ENCODE data around the gene CREG1.

Gene CREG1

GRCh38 chr1:167532375-167532774, 21.2 kb downstream of the CREG1 start:
- no peak overlapping the region for H2AK5ac ChIP-seq (ENCODE audit: low read length)
- no peak overlapping the region for H3K23ac ChIP-seq (ENCODE audit: low read length)
- no peak overlapping the region for H4K8ac ChIP-seq (ENCODE audit: low read depth, low read length)
- H3K79me2 ChIP-seq (ENCODE audit: control insufficient read depth, insufficient read depth, low read length, poor library complexity), result no peaks in the 10 kb centered on the region
- no peaks in the 10 kb centered on the region for H3K27me3 ChIP-seq (ENCODE audit: insufficient read depth, low read length)
- H4K12ac ChIP-seq (ENCODE audit: low read depth, low read length), result no peak overlapping the region
- H3K9me3 ChIP-seq (ENCODE audit: insufficient read depth, low read depth, low read length), result no peaks in the 10 kb centered on the region
- H2BK5ac ChIP-seq (ENCODE audit: low read depth, low read length, poor library complexity), result no peak overlapping the region
- no peak overlapping the region for H3K4me2 ChIP-seq (ENCODE audit: low read length)
- no peak overlapping the region for H3K27ac ChIP-seq (ENCODE audit: low read depth, low read length)
- no peak overlapping the region for H3K4ac ChIP-seq (ENCODE audit: low read depth, low read length)
- H3K14ac ChIP-seq (ENCODE audit: low read length), result no peak overlapping the region
- H2AFZ ChIP-seq (ENCODE audit: insufficient read depth, low read length, poor library complexity), result no peak overlapping the region
- no peak overlapping the region for H3K4me3 ChIP-seq (ENCODE audit: low read depth, low read length)
- no peaks in the 10 kb centered on the region for H3K36me3 ChIP-seq (ENCODE audit: control insufficient read depth in 1 of 2, insufficient read depth in 2 of 2, low read length in 2 of 2)
- no peak for DNase-seq
- no peak overlapping the region for H2BK120ac ChIP-seq (ENCODE audit: insufficient read depth, low read length, poor library complexity)
- no peak overlapping the region for H4K91ac ChIP-seq (ENCODE audit: low read depth, low read length)
- H3K4me1 ChIP-seq (ENCODE audit: control insufficient read depth in 1 of 2, insufficient read depth in 2 of 2, low read length in 2 of 2), result no peaks in the 10 kb centered on the region
- no peaks in the 10 kb centered on the region for H3K79me1 ChIP-seq (ENCODE audit: low read length)
- no peak overlapping the region for H3K18ac ChIP-seq (ENCODE audit: low read length)
- H3K9ac ChIP-seq (ENCODE audit: low read length), result no peak overlapping the region
- no peak overlapping the region for H2BK12ac ChIP-seq (ENCODE audit: low read length)

- Histone ChIP-seq H3K14ac (ENCODE audit: low read length) (no peak overlapping the region), H3K4me2 (ENCODE audit: low read length) (no peak overlapping the region), H3K27ac (ENCODE audit: low read depth, low read length) (no peak overlapping the region), H3K4me3 (ENCODE audit: low read depth, low read length) (no peak overlapping the region), H3K4me1 (ENCODE audit: control insufficient read depth in 1 of 2, insufficient read depth in 2 of 2, low read length in 2 of 2) (no peaks in the 10 kb centered on the region), H3K79me2 (ENCODE audit: control insufficient read depth, insufficient read depth, low read length, poor library complexity) (no peaks in the 10 kb centered on the region), H2BK12ac (ENCODE audit: low read length) (no peak overlapping the region), H2AK5ac (ENCODE audit: low read length) (no peak overlapping the region), H3K23ac (ENCODE audit: low read length) (no peak overlapping the region), H2AFZ (ENCODE audit: insufficient read depth, low read length, poor library complexity) (no peak overlapping the region), H4K12ac (ENCODE audit: low read depth, low read length) (no peak overlapping the region), H3K27me3 (ENCODE audit: insufficient read depth, low read length) (no peaks in the 10 kb centered on the region), H4K8ac (ENCODE audit: low read depth, low read length) (no peak overlapping the region), H3K9me3 (ENCODE audit: insufficient read depth, low read depth, low read length) (peaks cover 3% of the 10 kb centered on the region), H3K9ac (ENCODE audit: low read length) (no peak overlapping the region), H3K4ac (ENCODE audit: low read depth, low read length) (no peak overlapping the region), H3K36me3 (ENCODE audit: control insufficient read depth in 1 of 2, insufficient read depth in 2 of 2, low read length in 2 of 2) (no peaks in the 10 kb centered on the region), H2BK5ac (ENCODE audit: low read depth, low read length, poor library complexity) (no peak overlapping the region), H4K91ac (ENCODE audit: low read depth, low read length) (no peak overlapping the region), H3K79me1 (ENCODE audit: low read length) (no peaks in the 10 kb centered on the region), H2BK120ac (ENCODE audit: insufficient read depth, low read length, poor library complexity) (no peak overlapping the region), H3K18ac (ENCODE audit: low read length) (no peak overlapping the region)
- no CpG with 5 or more reads among the region's 8 CpGs for WGBS (ENCODE audit: extremely low coverage, insufficient coverage, insufficient read length)
- DNase-seq, result no peak
Observed at GRCh38 chr1:167529829-167530474, 23.6 kb downstream of the CREG1 start.

GRCh38 chr1:167528057-167528728, 25.4 kb downstream of the CREG1 start:
- H2AFZ ChIP-seq (ENCODE audit: insufficient read depth, low read length, poor library complexity), result no peak overlapping the region
- no peak overlapping the region for H2AK5ac ChIP-seq (ENCODE audit: low read length)
- no peak for DNase-seq
- H3K4me2 ChIP-seq (ENCODE audit: low read length), result no peak overlapping the region
- H3K9ac ChIP-seq (ENCODE audit: low read length), result no peak overlapping the region
- H3K23ac ChIP-seq (ENCODE audit: low read length), result no peak overlapping the region
- no peaks in the 10 kb centered on the region for H3K27me3 ChIP-seq (ENCODE audit: insufficient read depth, low read length)
- no peak overlapping the region for H4K12ac ChIP-seq (ENCODE audit: low read depth, low read length)
- no peak overlapping the region for H3K14ac ChIP-seq (ENCODE audit: low read length)
- H3K9me3 ChIP-seq (ENCODE audit: insufficient read depth, low read depth, low read length), result peaks cover 5% of the 10 kb centered on the region
- H2BK12ac ChIP-seq (ENCODE audit: low read length), result no peak overlapping the region
- no peak overlapping the region for H2BK5ac ChIP-seq (ENCODE audit: low read depth, low read length, poor library complexity)
- H2BK120ac ChIP-seq (ENCODE audit: insufficient read depth, low read length, poor library complexity), result no peak overlapping the region
- H3K18ac ChIP-seq (ENCODE audit: low read length), result no peak overlapping the region
- no peaks in the 10 kb centered on the region for H3K36me3 ChIP-seq (ENCODE audit: control insufficient read depth in 1 of 2, insufficient read depth in 2 of 2, low read length in 2 of 2)
- no peak overlapping the region for H3K27ac ChIP-seq (ENCODE audit: low read depth, low read length)
- H4K8ac ChIP-seq (ENCODE audit: low read depth, low read length), result no peak overlapping the region
- no peak overlapping the region for H4K91ac ChIP-seq (ENCODE audit: low read depth, low read length)
- no peaks in the 10 kb centered on the region for H3K79me1 ChIP-seq (ENCODE audit: low read length)
- H3K4me3 ChIP-seq (ENCODE audit: low read depth, low read length), result no peak overlapping the region
- H3K4ac ChIP-seq (ENCODE audit: low read depth, low read length), result no peak overlapping the region
- no peaks in the 10 kb centered on the region for H3K4me1 ChIP-seq (ENCODE audit: control insufficient read depth in 1 of 2, insufficient read depth in 2 of 2, low read length in 2 of 2)
- H3K79me2 ChIP-seq (ENCODE audit: control insufficient read depth, insufficient read depth, low read length, poor library complexity), result no peaks in the 10 kb centered on the region
- no CpG with 5 or more reads among the region's 3 CpGs for WGBS (ENCODE audit: extremely low coverage, insufficient coverage, insufficient read length)

GRCh38 chr1:167526667-167527383, 26.7 kb downstream of the CREG1 start:
- H2BK5ac ChIP-seq (ENCODE audit: low read depth, low read length, poor library complexity), result no peak overlapping the region
- no peak overlapping the region for H3K27ac ChIP-seq (ENCODE audit: low read depth, low read length)
- H4K8ac ChIP-seq (ENCODE audit: low read depth, low read length), result no peak overlapping the region
- no peaks in the 10 kb centered on the region for H3K79me1 ChIP-seq (ENCODE audit: low read length)
- no peak overlapping the region for H3K4ac ChIP-seq (ENCODE audit: low read depth, low read length)
- no peak overlapping the region for H3K23ac ChIP-seq (ENCODE audit: low read length)
- H3K79me2 ChIP-seq (ENCODE audit: control insufficient read depth, insufficient read depth, low read length, poor library complexity), result no peaks in the 10 kb centered on the region
- H3K9ac ChIP-seq (ENCODE audit: low read length), result no peak overlapping the region
- DNase-seq, result no peak
- no peaks in the 10 kb centered on the region for H3K27me3 ChIP-seq (ENCODE audit: insufficient read depth, low read length)
- H3K18ac ChIP-seq (ENCODE audit: low read length), result no peak overlapping the region
- H2BK120ac ChIP-seq (ENCODE audit: insufficient read depth, low read length, poor library complexity), result no peak overlapping the region
- no peak overlapping the region for H2AFZ ChIP-seq (ENCODE audit: insufficient read depth, low read length, poor library complexity)
- H2BK12ac ChIP-seq (ENCODE audit: low read length), result no peak overlapping the region
- no peak overlapping the region for H3K4me3 ChIP-seq (ENCODE audit: low read depth, low read length)
- H4K12ac ChIP-seq (ENCODE audit: low read depth, low read length), result no peak overlapping the region
- H3K9me3 ChIP-seq (ENCODE audit: insufficient read depth, low read depth, low read length), result peaks cover 5% of the 10 kb centered on the region
- no peak overlapping the region for H4K91ac ChIP-seq (ENCODE audit: low read depth, low read length)
- no peak overlapping the region for H3K14ac ChIP-seq (ENCODE audit: low read length)
- no peak overlapping the region for H3K4me2 ChIP-seq (ENCODE audit: low read length)
- H3K4me1 ChIP-seq (ENCODE audit: control insufficient read depth in 1 of 2, insufficient read depth in 2 of 2, low read length in 2 of 2), result no peaks in the 10 kb centered on the region
- WGBS (ENCODE audit: extremely low coverage, insufficient coverage, insufficient read length), result no CpG with 5 or more reads among the region's 8 CpGs
- no peak overlapping the region for H2AK5ac ChIP-seq (ENCODE audit: low read length)
- H3K36me3 ChIP-seq (ENCODE audit: control insufficient read depth in 1 of 2, insufficient read depth in 2 of 2, low read length in 2 of 2), result no peaks in the 10 kb centered on the region

Measured in trophoblast cell (in vitro differentiated cells and primary cell).